ENCODE results near the gene CLN6. TPM values are rescaled to one million over a fixed set of nuclear protein-coding genes. Genes with fewer than 3 reads are reported as not detected.

The CLN6 gene
- total RNA-seq, 2 experiments from 2014 or later = 60.2 to 117 TPM

- DNase-seq (ENCODE audit: low spot score) = no peak
- Histone ChIP-seq H3K4me2 (ENCODE audit: low read length) (no peak overlapping the region), H3K36me3 (ENCODE audit: insufficient read depth, low read length) (peaks cover 74% of the 10 kb centered on the region), H3K4me1 (ENCODE audit: insufficient read depth, low read length, poor library complexity, severe bottlenecking) (no peaks in the 10 kb centered on the region), H3K79me2 (ENCODE audit: insufficient read depth, low read depth, low read length) (peaks cover 60% of the 10 kb centered on the region), H3K27ac (ENCODE audit: low read depth, low read length, poor library complexity, severe bottlenecking) (no peak overlapping the region), H4K20me1 (ENCODE audit: insufficient read depth, low read length) (no peaks in the 10 kb centered on the region), H3K9me2 (ENCODE audit: insufficient read depth, low read length) (no peaks in the 10 kb centered on the region), H3K4me3 (ENCODE audit: low read depth, low read length, poor library complexity, severe bottlenecking) (no peak overlapping the region), H3K9me3 (ENCODE audit: low read length) (peaks cover 3% of the 10 kb centered on the region; the same call in 1 of the 2 replicates), H2AFZ (ENCODE audit: low read length) (no peak overlapping the region)
- no TSS peak for BruUV-seq (replicated peaks)
- POLR2A ChIA-PET = interaction anchor here (1.5 kb wide), 1 partner anchor 9 kb away, joined by 3 read pairs; no protein-coding TSS in a partner anchor
- CTCF ChIA-PET (ENCODE audit: unreplicated experiment) = no interaction called here
- intact Hi-C loops (cut with micrococcal nuclease; ENCODE audit: unreplicated experiment) = no loop called here
- TF ChIP-seq EZH2phosphoT487 (IDR thresholded peaks at IDR 0.05; ENCODE audit: borderline replicate concordance, low read depth, low read length) = no peak
- no peak for TF ChIP-seq CTCF (conservative IDR thresholded peaks at IDR 0.05; ENCODE audit: low read length)
Observed at GRCh38 chr15:68218331-68218730, 11.2 kb downstream of the CLN6 start.

GRCh38 chr15:68217341-68217740 is 12.2 kb downstream of the CLN6 start:
- intact Hi-C loops (cut with micrococcal nuclease; ENCODE audit: unreplicated experiment) = no loop called here
- Histone ChIP-seq H3K36me3 (ENCODE audit: insufficient read depth, low read length) (peaks cover 71% of the 10 kb centered on the region), H3K79me2 (ENCODE audit: insufficient read depth, low read depth, low read length) (peaks cover 55% of the 10 kb centered on the region; the same call in 1 of the 2 replicates), H3K9me3 (ENCODE audit: low read length) (no peaks in the 10 kb centered on the region), H3K27ac (ENCODE audit: low read depth, low read length, poor library complexity, severe bottlenecking) (no peak overlapping the region), H3K4me3 (ENCODE audit: low read depth, low read length, poor library complexity, severe bottlenecking) (no peak overlapping the region), H4K20me1 (ENCODE audit: insufficient read depth, low read length) (no peaks in the 10 kb centered on the region), H2AFZ (ENCODE audit: low read length) (no peak overlapping the region), H3K4me1 (ENCODE audit: insufficient read depth, low read length, poor library complexity, severe bottlenecking) (no peaks in the 10 kb centered on the region), H3K9me2 (ENCODE audit: insufficient read depth, low read length) (no peaks in the 10 kb centered on the region), H3K4me2 (ENCODE audit: low read length) (no peak overlapping the region)
- BruUV-seq (replicated peaks) = no TSS peak
- TF ChIP-seq EZH2phosphoT487 (IDR thresholded peaks at IDR 0.05; ENCODE audit: borderline replicate concordance, low read depth, low read length) (no peak), CTCF (conservative IDR thresholded peaks at IDR 0.05; ENCODE audit: low read length) (no peak)
- ChIA-PET POLR2A (no interaction called here), CTCF (ENCODE audit: unreplicated experiment) (no interaction called here)
- DNase-seq (ENCODE audit: low spot score) = no peak

- CTCF ChIA-PET (ENCODE audit: unreplicated experiment) = no interaction called here
- intact Hi-C loops (cut with micrococcal nuclease; ENCODE audit: unreplicated experiment) = no loop called here
Observed at GRCh38 chr15:68214838-68215254, 14.7 kb downstream of the CLN6 start.

More at GRCh38 chr15:68214838-68215254, 14.7 kb downstream of the CLN6 start:
- DNase-seq (ENCODE audit: low spot score) = no peak
- Histone ChIP-seq H2AFZ (ENCODE audit: low read length) (no peak overlapping the region), H3K9me2 (ENCODE audit: insufficient read depth, low read length) (no peaks in the 10 kb centered on the region), H3K9me3 (ENCODE audit: low read length) (no peaks in the 10 kb centered on the region), H3K4me1 (ENCODE audit: insufficient read depth, low read length, poor library complexity, severe bottlenecking) (peaks cover 23% of the 10 kb centered on the region), H3K36me3 (ENCODE audit: insufficient read depth, low read length) (peaks cover 77% of the 10 kb centered on the region), H3K79me2 (ENCODE audit: insufficient read depth, low read depth, low read length) (peaks cover 48% of the 10 kb centered on the region; the same call in 1 of the 2 replicates), H4K20me1 (ENCODE audit: insufficient read depth, low read length) (no peaks in the 10 kb centered on the region), H3K4me2 (ENCODE audit: low read length) (no peak overlapping the region), H3K27ac (ENCODE audit: low read depth, low read length, poor library complexity, severe bottlenecking) (no peak overlapping the region), H3K4me3 (ENCODE audit: low read depth, low read length, poor library complexity, severe bottlenecking) (no peak overlapping the region)
- BruUV-seq (replicated peaks) = no TSS peak
- POLR2A ChIA-PET = interaction anchor here (2.0 kb wide), 1 partner anchor 10 kb away, joined by 8 read pairs; no protein-coding TSS in a partner anchor
- TF ChIP-seq CTCF (conservative IDR thresholded peaks at IDR 0.05; ENCODE audit: low read length) = no peak
- TF ChIP-seq EZH2phosphoT487 (IDR thresholded peaks at IDR 0.05; ENCODE audit: borderline replicate concordance, low read depth, low read length) = no peak
